Stimulated activated CD4-positive, alpha-beta T cell treated with anti-CD3 and anti-CD28 coated beads, Interleukin-2, amount 100 ng/mL, for 48 hours (primary cell): Measurements from ENCODE around the gene AHDC1.
"Not testable (repeated sequence)": the region's sequence is repeated elsewhere in the genome, so short reads cannot be mapped to it uniquely, and the experiment has no call there.

Experiments
- DNase-seq, 2 donors: peaks; one replicate each; pipeline ENCODE4 v3.0.0-alpha.2; 2020

The AHDC1 gene

DNA sequence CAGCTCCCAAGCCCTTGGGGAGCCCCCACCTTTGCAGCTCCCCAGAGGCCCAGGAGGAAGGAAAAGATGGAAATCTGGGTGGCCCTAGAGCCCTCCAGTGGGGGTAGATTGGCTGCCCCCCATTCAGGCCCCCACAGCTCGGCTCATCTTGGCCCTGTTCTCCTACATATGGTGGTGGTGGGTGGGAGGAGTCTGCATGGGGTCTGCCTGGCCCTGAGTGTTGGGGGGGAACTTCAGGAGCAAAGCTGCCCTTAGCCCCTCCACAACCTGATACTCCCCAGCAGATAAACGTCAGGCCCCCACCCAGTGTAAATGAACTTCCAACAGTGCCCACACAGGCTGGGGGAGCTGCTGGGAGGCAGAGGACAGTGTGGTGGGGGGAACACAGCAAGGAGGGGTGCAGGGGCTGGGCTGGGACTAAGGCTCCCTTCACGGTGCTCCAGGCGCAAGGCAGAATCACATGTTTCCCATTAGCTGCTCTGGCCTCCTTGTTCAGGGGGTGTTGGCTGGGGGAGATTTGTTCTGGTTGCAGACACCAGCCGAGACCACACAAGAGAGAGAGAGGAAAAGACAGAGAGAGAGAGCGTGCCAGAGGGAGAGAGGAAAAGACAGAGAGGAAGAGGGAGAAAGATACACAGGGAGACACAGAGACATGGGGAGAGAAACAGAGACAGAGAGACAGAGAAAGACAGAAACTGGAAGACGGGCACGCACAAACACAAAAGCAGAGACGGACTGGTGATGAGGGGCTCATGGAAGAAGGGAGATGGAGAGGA is 42.6 kb downstream of the AHDC1 start:
- no peak for DNase-seq

GRCh38 chr1:27560268-27561123 is 43.4 kb downstream of the AHDC1 start:
- no peak for DNase-seq

DNA sequence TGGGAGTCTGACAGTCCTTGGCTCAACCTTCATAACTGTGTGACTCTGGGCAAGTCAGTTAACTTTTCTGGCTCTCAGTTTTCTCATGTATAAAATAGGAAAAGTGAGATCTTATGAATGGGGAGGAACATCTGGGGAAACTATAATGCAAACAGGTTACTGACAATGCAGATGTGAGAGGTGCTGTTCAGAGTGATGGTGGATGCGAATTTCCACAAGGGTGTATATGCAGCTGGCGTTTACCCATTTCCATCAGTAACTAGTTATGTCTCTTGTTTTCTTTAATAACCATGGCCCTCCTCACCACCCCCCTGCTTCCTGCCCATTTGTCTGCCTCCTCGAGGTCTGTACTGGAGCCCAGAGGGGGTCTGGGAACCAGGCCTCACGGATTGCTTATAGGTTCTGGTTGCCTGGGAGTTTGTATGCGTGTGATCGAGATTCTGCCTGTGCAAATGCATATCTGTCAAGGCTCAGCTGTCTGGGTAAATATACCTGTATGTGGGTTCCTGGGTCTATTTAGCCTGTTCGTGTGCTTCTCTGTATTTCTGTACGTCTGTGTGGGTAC is 44.4 kb downstream of the AHDC1 start:
- no peak for DNase-seq

- no peak for DNase-seq
These were observed 46.2 kb downstream of the AHDC1 start for GRCh38 chr1:27557596-27558340.

GRCh38 chr1:27556781-27557595 is 47.0 kb downstream of the AHDC1 start:
- DNase-seq = peak; percentile 75 to 83

DNA sequence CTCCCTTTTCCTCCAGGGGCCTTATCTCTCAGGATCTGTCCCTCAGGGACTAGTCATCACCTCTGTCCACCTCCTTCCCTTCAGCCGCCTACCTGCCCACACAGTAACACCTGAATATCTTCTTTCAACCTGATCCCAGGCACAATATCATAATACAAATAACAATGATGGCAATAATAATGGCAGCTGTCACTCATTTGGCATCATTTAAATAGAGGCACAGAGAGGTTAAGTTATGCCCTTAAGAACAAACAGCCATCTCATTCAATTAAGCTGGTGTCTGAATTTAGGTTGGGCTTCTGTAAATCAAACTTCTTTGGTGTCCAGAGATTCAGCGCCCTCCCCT is 47.5 kb downstream of the AHDC1 start:
- no peak for DNase-seq

- no peak for DNase-seq
These were observed 48.1 kb downstream of the AHDC1 start for GRCh38 chr1:27555700-27556424.

GRCh38 chr1:27554759-27555699 is 48.9 kb downstream of the AHDC1 start:
- no peak for DNase-seq

GRCh38 chr1:27554293-27554692 is 49.7 kb downstream of the AHDC1 start:
- DNase-seq = no peak

DNA sequence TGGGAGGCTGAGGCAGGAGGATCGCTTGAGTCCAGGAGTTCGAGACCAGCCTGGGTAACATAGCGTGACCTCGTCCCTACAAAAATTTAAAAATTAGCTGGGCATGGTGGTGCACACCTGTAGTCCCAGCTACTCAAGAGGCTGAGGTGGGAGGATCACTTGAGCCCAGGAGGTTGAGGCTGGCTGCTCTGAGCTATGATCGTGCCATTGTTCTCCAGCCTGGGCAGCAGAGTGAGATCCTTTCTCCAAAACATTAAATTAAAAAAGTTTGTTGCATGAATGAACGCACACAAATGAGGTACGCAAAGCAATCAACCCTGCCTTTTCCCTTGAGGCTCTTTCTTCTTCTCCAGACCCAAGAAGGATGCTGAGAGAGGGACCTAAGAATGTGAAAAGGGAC is 50.1 kb downstream of the AHDC1 start:
- not testable (repeated sequence) for DNase-seq

- DNase-seq = no peak
These were observed 51.0 kb downstream of the AHDC1 start for GRCh38 chr1:27552911-27553420.

DNA sequence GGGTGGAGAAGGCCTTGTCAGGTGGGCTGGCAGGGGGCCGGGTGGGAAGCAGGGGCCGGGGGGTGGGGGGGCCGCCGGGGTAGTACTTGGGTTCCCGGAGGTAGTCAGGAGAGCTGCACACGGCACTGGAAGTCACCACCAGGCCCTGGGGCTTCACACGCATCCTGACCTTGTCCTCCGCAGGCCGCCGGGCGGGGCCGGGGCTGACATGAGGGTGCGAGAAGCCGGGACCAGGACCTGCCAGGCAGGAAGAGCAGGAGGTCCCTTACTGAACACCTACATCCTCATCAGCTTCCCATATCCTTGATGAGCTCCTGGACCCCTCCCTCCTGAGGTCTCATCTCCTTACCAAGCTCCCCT is 52.0 kb downstream of the AHDC1 start:
- no peak for DNase-seq

DNA sequence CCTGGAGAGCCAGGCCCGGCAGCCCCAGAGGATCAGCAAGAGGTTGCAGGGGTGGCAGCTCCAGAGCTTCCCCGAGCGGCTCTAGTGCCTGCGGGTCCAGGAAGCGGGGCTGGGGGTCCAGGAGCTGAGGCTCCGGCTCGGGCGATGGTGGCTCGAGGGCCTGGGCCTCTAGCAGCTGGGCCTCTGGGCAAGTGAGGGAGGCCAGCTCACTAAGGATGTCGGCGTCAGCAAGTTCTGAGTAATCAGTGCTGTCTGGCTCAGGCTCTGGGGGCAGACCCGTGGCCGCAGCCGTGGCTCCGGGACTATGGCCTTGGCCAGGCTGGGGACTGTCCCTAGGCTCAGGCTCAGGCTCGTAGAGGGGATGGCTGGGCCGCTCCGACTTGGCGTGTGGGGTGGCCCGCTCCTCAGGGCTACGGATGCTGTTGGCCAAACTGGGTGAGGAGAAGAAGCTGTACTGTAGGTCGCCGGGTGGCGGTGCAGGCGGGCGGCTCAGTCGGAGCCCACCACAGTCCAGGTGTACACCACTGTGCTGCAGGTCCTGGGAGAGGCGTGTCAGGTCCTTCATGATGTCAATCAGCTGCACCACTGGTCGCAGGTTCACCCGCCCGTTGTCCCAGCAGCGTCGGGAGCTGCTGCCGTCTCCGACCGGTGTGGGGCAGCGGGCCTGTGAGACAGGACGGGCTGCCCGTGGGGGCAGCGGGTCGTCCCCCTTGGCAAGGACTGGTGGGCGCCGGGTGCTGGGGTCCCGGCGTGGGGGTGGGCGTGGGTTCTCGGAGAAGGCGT is 52.6 kb downstream of the AHDC1 start:
- no peak for DNase-seq

- DNase-seq = no peak
These were observed 53.3 kb downstream of the AHDC1 start for GRCh38 chr1:27550510-27551169.

GRCh38 chr1:27549807-27550408 is 54.0 kb downstream of the AHDC1 start:
- no peak for DNase-seq

GRCh38 chr1:27548858-27549719 is 54.9 kb downstream of the AHDC1 start:
- DNase-seq = no peak

DNA sequence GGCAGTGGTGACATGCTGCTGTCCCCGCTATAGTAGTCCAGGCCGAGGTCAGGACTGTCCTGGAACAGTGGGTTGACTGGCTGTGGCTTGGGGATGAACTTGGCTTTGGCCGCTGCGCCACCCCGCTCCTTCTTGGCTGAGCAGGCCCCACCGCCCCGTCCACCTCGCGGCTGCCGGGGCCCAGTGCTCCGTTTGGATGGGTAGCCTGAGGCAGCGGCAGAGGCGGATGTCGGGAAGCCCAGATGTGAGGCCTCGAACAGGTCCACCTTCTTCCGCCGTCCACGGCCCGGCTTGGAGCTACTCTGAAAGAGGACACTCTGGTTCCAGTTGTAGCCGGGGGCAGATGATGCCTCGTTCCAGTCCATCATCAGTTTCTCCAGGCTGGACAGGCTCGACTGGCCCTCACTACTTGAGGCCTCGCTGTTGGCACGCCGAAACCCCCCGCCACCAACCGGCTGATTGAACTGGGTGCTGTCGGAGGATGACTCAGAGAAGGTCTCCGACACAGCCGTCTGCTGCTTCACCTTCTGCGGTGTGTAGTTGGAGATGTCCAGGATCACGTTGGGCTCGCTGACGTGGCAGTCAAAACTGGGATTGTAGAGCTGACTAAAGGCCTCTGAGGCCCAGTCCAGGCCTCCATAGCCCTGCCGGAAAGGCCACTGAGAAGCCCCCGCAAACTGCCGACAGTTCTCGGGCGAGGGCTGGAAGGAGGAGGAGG is 55.6 kb downstream of the AHDC1 start:
- DNase-seq = no peak
